Thymus (tissue), 11 donors: ENCODE data around the gene EGR1. TPM values are rescaled to one million over a fixed set of nuclear protein-coding genes. Genes with fewer than 3 reads are reported as not detected.
A peak's percentile ranks its signal among the peaks of the same experiment; 100 is the strongest.

Experiments
- DNase-seq, 9 donors: peaks; one replicate each; pipeline ENCODE4 v3.0.0-alpha.2; 2013; ENCODE audit warnings: low spot score in 9 of 9, low read depth in 6 of 9, missing footprints in 1 of 9
- H3K27ac ChIP-seq, 2 donors: one replicate each; pipeline ENCODE4 v1.5.1; 2013; ENCODE audit warnings: control low read depth in 1 of 2, low read depth in 1 of 2, low read length in 1 of 2, mild to moderate bottlenecking in 1 of 2, moderate library complexity in 1 of 2
- H3K27me3 ChIP-seq, 2 donors: one replicate each; pipeline ENCODE4 v1.5.1; 2013; ENCODE audit warnings: low read length in 1 of 2; ENCODE audit not compliant: control insufficient read depth in 2 of 2, insufficient read depth in 1 of 2
- H3K36me3 ChIP-seq, 2 donors: one replicate each; pipeline ENCODE4 v1.5.1; 2013; ENCODE audit warnings: low read length in 1 of 2, mild to moderate bottlenecking in 1 of 2, moderate library complexity in 1 of 2; ENCODE audit not compliant: control insufficient read depth in 2 of 2, insufficient read depth in 2 of 2
- H3K4me1 ChIP-seq, 2 donors: one replicate each; pipeline ENCODE4 v1.5.1; 2013; ENCODE audit warnings: low read length in 2 of 2; ENCODE audit not compliant: control insufficient read depth in 2 of 2, insufficient read depth in 2 of 2
- H3K4me3 ChIP-seq, 2 donors: one replicate each; pipeline ENCODE4 v1.5.1; 2013; ENCODE audit warnings: low read length in 2 of 2, control low read depth in 1 of 2, mild to moderate bottlenecking in 1 of 2
- H3K9me3 ChIP-seq, 2 donors: one replicate each; pipeline ENCODE4 v1.5.1; 2013; ENCODE audit warnings: low read length in 1 of 2, mild to moderate bottlenecking in 1 of 2; ENCODE audit not compliant: control insufficient read depth in 2 of 2, insufficient read depth in 1 of 2
- WGBS: extraction: QIAGEN DNeasy Blood & Tissue Kit; methylation state at CpG from one replicate; pipeline ENCODE4 v1.1.7; 2013; 5-methylcytosine and 5-hydroxymethylcytosine counted together
- polyA plus RNA-seq: library from polyadenylated mRNA; stranded (reverse); fragments of 200-250 nt; gene quantifications from one replicate; pipeline ENCODE4 v1.2.3, GENCODE V29; 2013
- total RNA-seq: library from RNA; stranded (reverse); fragments of 120-200 nt; gene quantifications from one replicate; pipeline ENCODE4 v1.2.4, GENCODE V29; 2013
- donor health status: healthy.

Gene EGR1
- total and polyA plus RNA-seq, 2 donors: 7.1 to 56.3 TPM

DNA sequence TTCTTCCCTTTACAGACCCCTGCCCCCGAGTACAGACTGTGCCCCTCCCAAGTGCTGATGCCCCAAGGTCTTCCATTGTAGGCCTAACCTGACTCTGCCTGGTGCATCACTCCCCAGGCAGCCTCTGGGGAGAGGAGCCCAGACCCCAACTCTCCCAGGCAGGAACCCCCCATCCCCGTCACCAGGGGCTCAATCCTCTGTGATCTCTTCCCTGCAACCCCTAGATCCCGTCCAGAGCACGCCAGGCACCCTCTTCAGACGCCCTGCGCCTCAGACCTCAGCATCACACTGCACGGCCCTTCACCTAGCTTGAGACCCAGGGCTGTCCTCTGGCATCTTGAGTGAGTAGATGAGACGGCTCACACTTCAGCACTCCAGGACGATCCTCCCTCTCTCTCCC is 6.4 kb upstream of the EGR1 start:
- H3K27ac ChIP-seq: peak overlapping the region; percentile 43 to 77
- WGBS: 88% methylated on average over 9 of the region's 9 CpGs
- no peak for DNase-seq
- no peaks in the 10 kb centered on the region for H3K36me3 ChIP-seq
- H3K27me3 ChIP-seq: no peaks in the 10 kb centered on the region
- peaks cover 0 to 8% of the 10 kb centered on the region in 2 donors for H3K9me3 ChIP-seq
- H3K4me1 ChIP-seq: peaks cover 19 to 39% of the 10 kb centered on the region in 2 donors
- no peak overlapping the region for H3K4me3 ChIP-seq

DNA sequence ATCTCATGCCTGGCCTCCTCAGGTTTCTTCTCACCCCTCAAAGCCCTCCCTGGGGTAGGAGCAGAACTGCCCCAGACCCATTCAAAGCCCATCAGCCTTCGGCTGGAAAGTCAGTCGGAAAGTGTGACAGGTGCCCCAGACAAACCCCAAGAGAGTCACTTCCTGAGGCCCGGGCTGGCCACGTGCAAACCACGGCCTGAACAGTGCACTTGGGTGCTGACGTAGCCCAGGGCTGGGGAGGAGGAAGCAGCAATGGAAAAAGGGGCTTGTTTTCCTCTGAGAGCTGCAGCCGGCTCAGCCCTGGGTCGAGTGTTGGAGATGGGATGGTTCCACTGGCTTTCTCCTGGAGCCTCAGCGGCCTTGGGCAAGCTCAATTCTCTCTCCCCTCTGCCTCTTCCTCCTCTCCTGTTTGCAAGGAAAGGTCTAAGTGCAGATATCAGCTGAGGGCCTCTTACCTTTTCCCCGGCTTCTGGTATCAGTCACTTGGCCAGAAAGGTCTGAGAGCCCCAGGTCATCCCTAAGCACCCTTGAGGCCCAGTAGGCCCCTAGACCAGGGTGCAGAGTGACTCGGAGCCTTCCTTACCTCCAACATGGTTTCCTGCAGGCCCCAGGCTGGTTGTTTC is 5.9 kb upstream of the EGR1 start:
- peak overlapping the region; percentile 43 to 77 for H3K27ac ChIP-seq
- H3K36me3 ChIP-seq: no peaks in the 10 kb centered on the region
- DNase-seq: peak in 5 of 9 donors; percentile 65 to 83 (median 69)
- peaks cover 0 to 8% of the 10 kb centered on the region in 2 donors for H3K9me3 ChIP-seq
- peaks cover 19 to 43% of the 10 kb centered on the region in 2 donors for H3K4me1 ChIP-seq
- no peaks in the 10 kb centered on the region for H3K27me3 ChIP-seq
- WGBS: 37% methylated on average over 11 of the region's 11 CpGs
- H3K4me3 ChIP-seq: no peak overlapping the region

DNA sequence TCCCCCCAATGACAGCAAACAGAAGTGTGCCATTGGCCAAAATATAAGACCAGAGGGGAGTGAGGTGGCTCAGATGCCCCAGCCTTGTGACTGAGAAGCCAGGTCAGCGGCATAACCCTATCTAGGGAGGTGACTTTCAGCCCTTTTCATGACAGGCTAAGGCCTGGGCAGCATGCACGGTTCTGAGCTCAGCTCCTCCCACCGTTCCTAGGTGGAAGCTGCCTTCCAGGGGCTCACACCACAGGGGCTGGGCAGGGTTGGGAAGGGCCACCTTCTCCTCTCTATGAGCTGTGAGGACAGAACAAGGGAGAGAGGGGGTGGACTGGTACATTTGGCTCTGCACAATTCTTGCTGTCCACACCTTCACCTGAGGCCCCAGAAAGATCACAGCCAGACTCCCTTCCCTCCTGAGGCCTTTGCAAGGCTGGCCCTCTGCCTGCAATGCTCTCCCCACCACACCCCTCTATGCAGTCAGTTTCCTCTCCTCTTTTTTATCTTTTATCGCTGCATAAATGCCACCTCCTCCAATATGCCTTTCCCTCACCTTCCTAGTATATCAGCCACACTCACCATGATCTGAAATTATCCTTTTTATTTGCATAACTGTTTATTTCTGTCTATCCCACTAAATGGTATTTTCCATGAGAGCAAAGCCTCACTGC is 5.1 kb upstream of the EGR1 start:
- peaks cover 0 to 8% of the 10 kb centered on the region in 2 donors for H3K9me3 ChIP-seq
- peaks cover 19 to 45% of the 10 kb centered on the region in 2 donors for H3K4me1 ChIP-seq
- WGBS: 94% methylated on average over 4 of the region's 4 CpGs
- no peak overlapping the region for H3K4me3 ChIP-seq
- H3K27ac ChIP-seq: no peak overlapping the region
- H3K36me3 ChIP-seq: no peaks in the 10 kb centered on the region
- no peak for DNase-seq
- H3K27me3 ChIP-seq: no peaks in the 10 kb centered on the region

DNA sequence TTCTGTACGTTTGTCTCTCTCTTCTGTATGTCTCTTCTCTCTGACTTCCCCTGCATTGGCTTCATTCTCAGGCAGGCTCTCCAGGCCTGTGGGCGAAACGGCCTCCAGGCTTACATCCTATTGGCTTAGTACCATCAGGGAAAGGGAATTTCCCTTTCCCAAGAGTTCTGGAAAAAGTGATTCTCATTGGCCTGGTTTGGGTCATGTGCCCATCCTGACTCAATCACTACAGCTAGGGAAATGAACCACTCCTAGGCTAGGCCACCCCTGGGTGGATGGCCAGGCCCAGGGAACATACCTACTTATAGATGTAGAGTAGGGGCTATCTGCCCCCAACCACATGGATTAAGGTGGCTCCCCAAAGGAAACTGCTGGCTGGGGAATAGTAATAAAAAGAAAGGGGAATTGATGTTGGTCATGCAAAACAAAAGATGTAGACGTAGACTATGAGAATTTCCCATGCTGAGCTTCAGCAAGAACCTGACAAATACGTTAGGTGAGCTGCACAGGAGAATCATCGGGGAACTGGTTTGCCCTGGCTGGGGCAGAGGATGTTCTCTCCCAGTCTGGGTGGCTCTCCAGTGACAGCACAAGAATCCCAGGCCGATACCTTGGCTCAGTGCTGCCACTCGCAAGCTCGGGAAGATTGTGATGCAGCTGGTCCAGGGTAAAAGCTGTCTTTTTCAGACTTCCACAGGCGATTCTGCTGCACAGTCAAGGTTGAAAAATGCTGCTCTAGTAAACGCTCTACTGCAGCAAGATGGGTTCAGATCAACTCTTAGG is 3.7 kb upstream of the EGR1 start:
- Histone ChIP-seq H3K4me1 (peaks cover 19 to 56% of the 10 kb centered on the region in 2 donors), H3K36me3 (no peaks in the 10 kb centered on the region), H3K4me3 (no peak overlapping the region), H3K27ac (no peak overlapping the region), H3K9me3 (peaks cover 0 to 8% of the 10 kb centered on the region in 2 donors), H3K27me3 (peaks cover 0 to 11% of the 10 kb centered on the region in 2 donors)
- DNase-seq: no peak
- 97% methylated on average over 11 of the region's 11 CpGs for WGBS

DNA sequence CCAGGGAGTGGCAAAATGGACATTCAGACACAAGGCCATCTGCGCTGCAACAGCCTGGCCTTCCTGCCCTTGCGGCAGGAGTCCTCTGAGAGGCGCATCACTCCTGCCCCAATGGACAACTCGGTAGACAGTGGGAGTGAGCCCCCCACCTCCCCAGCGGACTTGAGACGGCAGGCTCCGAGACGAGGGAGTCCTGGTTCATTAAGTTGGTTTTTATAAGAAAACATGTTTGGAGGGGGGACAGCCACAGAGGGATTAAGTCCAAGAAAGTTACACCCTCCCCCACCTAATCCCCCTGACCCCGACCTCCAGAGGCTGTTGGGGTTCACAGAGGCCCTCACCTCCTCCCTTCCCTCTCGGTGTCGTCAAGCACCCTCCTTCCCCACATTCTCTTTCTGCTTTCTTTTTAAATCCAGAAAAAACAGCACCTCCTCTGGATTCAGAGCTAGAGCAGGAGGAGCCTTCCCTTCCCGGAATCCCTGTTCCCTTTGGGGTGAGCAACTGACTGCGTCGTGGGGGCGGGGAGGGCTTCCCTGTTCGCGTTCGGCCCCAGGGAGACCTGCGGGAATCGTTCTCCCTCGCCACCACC is 1.8 kb upstream of the EGR1 start:
- WGBS: 35% methylated on average over 21 of the region's 21 CpGs
- peak in 1 of 9 donors; percentile 43 for DNase-seq
- Histone ChIP-seq H3K9me3 (peaks cover 0 to 8% of the 10 kb centered on the region in 2 donors), H3K4me3 (peak overlapping the region; percentile 62 to 79), H3K27ac (peak overlapping the region; percentile 90 to 94), H3K27me3 (peaks cover 0 to 25% of the 10 kb centered on the region in 2 donors), H3K36me3 (peaks cover 11 to 12% of the 10 kb centered on the region in 2 donors), H3K4me1 (peaks cover 25 to 64% of the 10 kb centered on the region in 2 donors)

DNA sequence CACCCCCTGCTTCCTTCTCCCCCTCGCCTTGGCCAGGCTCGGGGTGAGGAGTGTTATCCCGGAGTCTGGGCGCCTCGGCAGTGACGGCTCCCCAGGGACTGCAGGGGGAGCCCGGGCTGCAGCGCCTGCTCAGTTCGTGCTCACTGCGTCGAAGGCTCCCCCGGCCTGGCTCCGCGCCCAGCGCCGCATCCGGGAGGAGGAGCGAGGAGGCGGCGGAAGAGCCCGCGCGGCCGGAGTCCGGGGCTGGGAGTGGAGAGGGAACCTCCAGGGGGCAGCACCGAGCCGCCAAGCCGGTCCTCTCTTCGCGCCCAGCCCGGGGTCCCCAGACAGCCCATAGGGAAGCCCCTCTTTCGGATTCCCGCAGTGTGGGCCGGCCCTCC is 1.3 kb upstream of the EGR1 start:
- Histone ChIP-seq H3K4me1 (peaks cover 21 to 59% of the 10 kb centered on the region in 2 donors), H3K36me3 (peaks cover 11 to 12% of the 10 kb centered on the region in 2 donors), H3K4me3 (peak overlapping the region; percentile 62 to 79), H3K27me3 (peaks cover 0 to 25% of the 10 kb centered on the region in 2 donors), H3K27ac (peak overlapping the region; percentile 90 to 94), H3K9me3 (peaks cover 0 to 3% of the 10 kb centered on the region in 2 donors)
- WGBS: under 1% methylated on average over 34 of the region's 34 CpGs
- peak; percentile 72 to 96 (median 87) for DNase-seq

DNA sequence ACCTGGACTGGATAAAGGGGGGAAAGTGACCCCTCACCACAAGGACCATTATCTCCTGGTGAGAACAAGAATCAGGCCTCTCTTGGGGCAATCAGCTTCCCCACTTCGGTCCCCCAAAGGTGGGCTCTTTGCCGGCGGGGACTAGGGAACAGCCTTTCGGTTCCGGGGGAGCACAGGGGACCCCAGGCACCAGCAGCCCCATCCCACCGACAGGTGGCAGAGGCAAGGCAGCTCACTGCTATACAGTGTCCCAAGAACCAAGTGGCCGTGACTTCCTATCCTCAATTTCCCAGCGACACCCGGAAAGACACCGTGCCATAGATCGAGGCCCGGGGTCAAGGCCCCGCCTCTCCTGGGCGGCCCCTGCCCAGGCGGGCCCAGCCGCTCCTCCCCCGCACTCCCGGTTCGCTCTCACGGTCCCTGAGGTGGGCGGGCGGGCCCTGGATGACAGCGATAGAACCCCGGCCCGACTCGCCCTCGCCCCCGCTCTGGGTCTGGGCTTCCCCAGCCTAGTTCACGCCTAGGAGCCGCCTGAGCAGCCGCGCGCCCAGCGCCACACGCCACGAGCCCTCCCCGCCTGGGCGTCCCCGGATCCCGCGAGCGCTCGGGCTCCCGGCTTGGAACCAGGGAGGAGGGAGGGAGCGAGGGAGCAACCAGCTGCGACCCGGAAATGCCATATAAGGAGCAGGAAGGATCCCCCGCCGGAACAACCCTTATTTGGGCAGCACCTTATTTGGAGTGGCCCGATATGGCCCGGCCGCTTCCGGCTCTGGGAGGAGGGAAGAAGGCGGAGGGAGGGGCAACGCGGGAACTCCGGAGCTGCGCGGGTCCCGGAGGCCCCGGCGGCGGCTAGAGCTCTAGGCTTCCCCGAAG is 655 bp upstream of the EGR1 start:
- DNase-seq: peak; percentile 96 to 99 (median 98)
- H3K9me3 ChIP-seq: no peaks in the 10 kb centered on the region
- under 1% methylated on average over 64 of the region's 64 CpGs for WGBS
- peaks cover 0 to 25% of the 10 kb centered on the region in 2 donors for H3K27me3 ChIP-seq
- peak overlapping the region; percentile 62 to 79 for H3K4me3 ChIP-seq
- peaks cover 11 to 12% of the 10 kb centered on the region in 2 donors for H3K36me3 ChIP-seq
- peak overlapping the region; percentile 90 to 94 for H3K27ac ChIP-seq
- peaks cover 21 to 53% of the 10 kb centered on the region in 2 donors for H3K4me1 ChIP-seq
